Left lung (tissue), 10 donors: ENCODE measurements around the gene BOD1L1. TPM values are rescaled to one million over a fixed set of nuclear protein-coding genes. Genes with fewer than 3 reads are reported as not detected.

Source experiments
- ATAC-seq: fragments of 200-7000 bp; cut with Tn5 transposase; one replicate; pipeline ENCODE4 v1.9.1; 2020; ENCODE audit warnings: moderate library complexity
- DNase-seq, 4 donors: peaks; one replicate each; pipeline ENCODE4 v3.0.0-alpha.2; 2013 to 2020
- H3K27ac ChIP-seq, 2 donors: fragments of 200-600 bp; sonication (generic) in 1 of 2; one replicate each; pipeline versions ENCODE4 v1.5.0 to v1.8.0; 2020 to 2021
- H3K27me3 ChIP-seq, 2 donors: fragments of 200-600 bp; sonication (generic) in 1 of 2; one replicate each; pipeline versions ENCODE4 v1.5.0 to v1.8.0; 2020 to 2021
- H3K36me3 ChIP-seq, 2 donors: fragments of 200-600 bp; sonication (generic) in 1 of 2; one replicate each; pipeline versions ENCODE4 v1.5.0 to v1.8.0; 2020 to 2021
- H3K4me1 ChIP-seq, 2 donors: fragments of 200-600 bp; one replicate each; pipeline ENCODE4 v1.8.0; 2021
- H3K4me3 ChIP-seq, 2 donors: fragments of 200-600 bp; sonication (generic) in 1 of 2; one replicate each; pipeline versions ENCODE4 v1.5.0 to v1.8.0; 2020 to 2021; ENCODE audit warnings: mild to moderate bottlenecking in 1 of 2
- H3K9me3 ChIP-seq, 2 donors: fragments of 200-600 bp; sonication (generic) in 1 of 2; one replicate each; pipeline versions ENCODE4 v1.5.0 to v1.8.0; 2020 to 2021
- intact Hi-C, 2 donors: fragments of 100-400 bp; cut with DNase I; formaldehyde crosslinking; loops; one replicate each; pipeline versions ENCODE4 v1.11.2 to v1.14.2; 2022
- polyA plus RNA-seq, 6 donors: library from polyadenylated mRNA; unstranded; fragments of 120-200 nt; gene quantifications; one replicate each; pipeline ENCODE4 v1.2.1, GENCODE V29; 2013; ENCODE audit not compliant: insufficient read length in 6 of 6
- total RNA-seq, 2 donors: library from RNA; stranded (reverse); fragmentation: NEBNext Ultra II Directional; extraction: Animal tissue kit (Norgen Biotek cat#: 25700); gene quantifications; one replicate each; pipeline ENCODE4 v1.2.1, GENCODE V29; 2021
- TF ChIP-seq, protein P1 (sequence below), 2 donors: fragments of 200-600 bp; sonication (generic) in 1 of 2; IDR thresholded peaks; one replicate each; pipeline versions ENCODE4 v1.5.0 to v1.8.0; 2021; ENCODE audit warnings: antibody characterized with exemption in 2 of 2
- donor health status: DM: no; HTN: yes; CAD: no.
- donor health status: DM: no; HTN: no; CAD: no.

BOD1L1 gene
- total and polyA plus RNA-seq, 8 donors, result 25.9 to 78.0 (median 60.5) TPM

DNA sequence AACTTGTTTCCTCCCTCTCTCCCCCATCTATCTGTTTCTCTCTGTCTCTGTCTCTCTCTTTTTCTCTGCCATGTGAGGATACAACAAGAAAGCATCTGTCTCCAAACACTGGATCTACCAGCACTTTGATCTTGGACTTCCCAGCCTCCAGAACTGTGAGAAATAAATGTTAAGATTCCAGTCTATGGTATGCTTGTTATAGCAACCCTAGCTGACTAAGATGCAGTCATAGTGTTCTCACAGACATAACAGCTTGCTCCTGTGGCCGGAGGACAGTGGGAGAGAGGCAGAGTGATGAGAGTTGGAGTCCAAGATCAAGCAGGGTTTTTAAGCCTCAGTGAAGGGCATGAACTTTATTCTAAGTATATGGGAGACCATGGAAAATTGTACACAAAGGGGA lies 74.4 kb downstream of the BOD1L1 start:
- no peak overlapping the region for H3K4me3 ChIP-seq
- intact Hi-C loops, result loop anchor here in 1 of 2 donors (5.0 kb wide), 1 partner anchor 706 kb away; no protein-coding TSS in a partner anchor
- no peak overlapping the region for H3K27ac ChIP-seq
- TF ChIP-seq, protein P1, sequence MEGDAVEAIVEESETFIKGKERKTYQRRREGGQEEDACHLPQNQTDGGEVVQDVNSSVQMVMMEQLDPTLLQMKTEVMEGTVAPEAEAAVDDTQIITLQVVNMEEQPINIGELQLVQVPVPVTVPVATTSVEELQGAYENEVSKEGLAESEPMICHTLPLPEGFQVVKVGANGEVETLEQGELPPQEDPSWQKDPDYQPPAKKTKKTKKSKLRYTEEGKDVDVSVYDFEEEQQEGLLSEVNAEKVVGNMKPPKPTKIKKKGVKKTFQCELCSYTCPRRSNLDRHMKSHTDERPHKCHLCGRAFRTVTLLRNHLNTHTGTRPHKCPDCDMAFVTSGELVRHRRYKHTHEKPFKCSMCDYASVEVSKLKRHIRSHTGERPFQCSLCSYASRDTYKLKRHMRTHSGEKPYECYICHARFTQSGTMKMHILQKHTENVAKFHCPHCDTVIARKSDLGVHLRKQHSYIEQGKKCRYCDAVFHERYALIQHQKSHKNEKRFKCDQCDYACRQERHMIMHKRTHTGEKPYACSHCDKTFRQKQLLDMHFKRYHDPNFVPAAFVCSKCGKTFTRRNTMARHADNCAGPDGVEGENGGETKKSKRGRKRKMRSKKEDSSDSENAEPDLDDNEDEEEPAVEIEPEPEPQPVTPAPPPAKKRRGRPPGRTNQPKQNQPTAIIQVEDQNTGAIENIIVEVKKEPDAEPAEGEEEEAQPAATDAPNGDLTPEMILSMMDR (IDR thresholded peaks at IDR 0.05), result no peak
- DNase-seq (no peak), ATAC-seq (no peak)
- no peaks in the 10 kb centered on the region for H3K9me3 ChIP-seq
- no peaks in the 10 kb centered on the region for H3K36me3 ChIP-seq
- H3K4me1 ChIP-seq, result peaks cover 0 to 7% of the 10 kb centered on the region in 2 donors
- H3K27me3 ChIP-seq, result peaks cover 33 to 64% of the 10 kb centered on the region in 2 donors

DNA sequence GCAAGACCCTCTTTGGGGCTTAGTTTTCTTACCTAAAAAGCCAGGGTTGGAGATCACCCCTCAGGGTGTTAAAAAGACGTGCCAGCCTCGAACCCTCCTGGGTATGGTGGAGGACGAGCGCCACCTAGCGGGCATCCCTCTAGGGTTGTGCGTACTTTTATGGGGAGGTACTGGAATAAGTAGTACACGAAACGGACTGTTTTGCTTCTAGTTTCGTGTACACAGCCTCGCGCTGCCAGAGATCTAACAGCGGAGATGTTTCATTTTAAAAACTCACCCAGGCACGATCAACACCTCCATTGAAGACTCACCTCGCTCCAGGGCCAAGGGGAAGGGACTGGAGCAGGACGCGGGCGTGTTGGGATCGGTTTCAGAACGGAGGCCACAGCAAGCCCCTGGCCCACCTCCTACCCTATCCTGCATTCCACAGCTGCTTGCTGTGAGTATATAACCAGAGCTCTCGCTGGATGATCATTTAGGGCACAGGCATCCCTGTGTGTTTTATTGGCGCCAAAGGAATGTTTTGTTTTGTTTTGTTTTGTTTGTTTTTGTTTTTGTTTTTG lies 78.5 kb downstream of the BOD1L1 start:
- Histone ChIP-seq H3K27ac (no peak overlapping the region), H3K27me3 (peaks cover 73 to 95% of the 10 kb centered on the region in 2 donors), H3K9me3 (no peaks in the 10 kb centered on the region), H3K4me3 (no peak overlapping the region), H3K36me3 (no peaks in the 10 kb centered on the region), H3K4me1 (peaks cover 8 to 33% of the 10 kb centered on the region in 2 donors)
- TF ChIP-seq, protein P1 (IDR thresholded peaks at IDR 0.05), result peak; percentile 83 to 97
- intact Hi-C loops, result no loop called here
- ATAC-seq (peak; percentile 82), DNase-seq (peak; percentile 67 to 93 (median 82))

DNA sequence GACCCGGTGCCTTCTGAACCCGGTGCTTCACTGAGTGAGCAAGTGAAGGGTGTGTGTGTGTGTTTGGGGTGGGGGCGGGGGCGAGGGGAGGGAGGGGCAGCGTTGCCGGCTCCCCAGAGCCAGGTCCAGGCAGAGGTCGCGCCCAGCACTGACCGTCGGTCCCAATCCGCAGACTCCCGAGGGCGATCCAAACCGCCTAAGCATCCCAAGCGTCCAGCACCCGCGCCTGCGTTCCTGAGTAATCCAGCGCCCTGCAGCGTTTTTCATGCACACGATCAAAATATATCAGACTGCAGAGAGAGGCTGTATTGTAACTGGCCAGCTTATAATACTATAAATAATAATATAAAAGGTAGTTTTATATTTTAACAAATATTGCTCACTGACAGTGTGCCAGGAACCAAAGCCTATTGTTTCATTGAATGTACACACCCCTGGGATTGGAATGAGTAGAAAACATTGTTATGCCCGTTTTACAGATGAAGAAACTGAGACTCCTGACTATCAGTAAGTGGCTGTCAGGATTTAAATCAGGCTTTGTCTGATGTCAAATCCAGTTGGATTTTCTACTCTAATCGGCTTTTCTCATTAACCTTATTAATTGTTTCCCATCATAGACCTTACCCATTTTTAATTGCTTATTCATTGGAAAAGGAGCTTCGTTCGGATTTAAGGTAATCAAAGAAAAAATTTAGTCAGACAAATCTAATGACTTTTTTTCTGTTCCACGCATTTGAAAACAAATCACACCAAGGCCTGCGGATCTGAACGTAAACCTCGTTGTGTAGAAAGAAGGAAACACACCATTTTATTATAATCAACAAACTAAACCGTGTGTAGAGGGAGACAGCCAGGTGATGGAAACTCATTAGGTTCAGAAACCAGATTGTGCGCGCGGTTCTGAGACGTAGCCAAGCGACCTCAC lies 79.2 kb downstream of the BOD1L1 start:
- Histone ChIP-seq H3K9me3 (no peaks in the 10 kb centered on the region), H3K27ac (no peak overlapping the region), H3K36me3 (no peaks in the 10 kb centered on the region), H3K27me3 (peaks cover 81 to 100% of the 10 kb centered on the region in 2 donors), H3K4me1 (peaks cover 8 to 38% of the 10 kb centered on the region in 2 donors), H3K4me3 (peak overlapping the region in 1 of 2 donors; percentile 31)
- DNase-seq, result peak in 1 of 4 donors; percentile 57
- intact Hi-C loops, result no loop called here
- no peak for ATAC-seq
- TF ChIP-seq, protein P1 (IDR thresholded peaks at IDR 0.05), result no peak

DNA sequence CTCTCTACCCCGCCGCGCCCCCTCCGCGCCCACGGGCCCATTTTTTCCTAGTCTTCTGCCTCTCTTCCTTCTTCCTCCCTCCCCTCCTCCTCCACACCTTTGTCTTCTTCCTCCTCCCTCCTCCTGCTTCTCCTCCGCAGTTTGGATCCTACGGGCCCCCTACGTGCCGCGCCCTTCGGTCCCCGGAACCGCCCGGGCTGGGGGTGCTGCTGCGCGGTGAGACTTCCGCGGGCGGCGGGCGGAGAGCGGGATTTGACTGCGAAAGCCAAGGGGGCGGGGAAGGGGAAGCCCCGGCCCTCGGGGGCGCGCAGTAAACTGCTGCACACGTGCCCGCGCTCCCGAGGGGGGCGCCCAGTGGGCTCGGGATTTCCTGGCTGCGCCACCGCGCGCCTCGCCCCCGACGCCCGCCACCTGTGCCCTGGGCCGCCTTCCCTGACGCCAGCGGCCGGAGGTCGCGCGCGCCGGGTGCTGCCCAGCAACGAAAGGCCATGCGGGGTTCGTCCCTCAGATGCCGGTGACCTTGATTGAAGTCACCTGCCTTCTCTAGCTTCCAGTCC lies 80.0 kb downstream of the BOD1L1 start:
- peak in 1 of 4 donors; percentile 79 for DNase-seq
- H3K27me3 ChIP-seq, result peaks cover 88 to 100% of the 10 kb centered on the region in 2 donors
- TF ChIP-seq, protein P1 (IDR thresholded peaks at IDR 0.05), result no peak

More for the DNA sequence above, 80.0 kb downstream of the BOD1L1 start:
- no peak for ATAC-seq
- H3K4me1 ChIP-seq, result peaks cover 8 to 38% of the 10 kb centered on the region in 2 donors
- no peak overlapping the region for H3K27ac ChIP-seq
- intact Hi-C loops, result no loop called here
- H3K4me3 ChIP-seq, result peak overlapping the region in 1 of 2 donors; percentile 31
- H3K9me3 ChIP-seq, result no peaks in the 10 kb centered on the region
- H3K36me3 ChIP-seq, result no peaks in the 10 kb centered on the region
